Measurements from ENCODE around the gene TRIM8. TPM values are rescaled to one million over a fixed set of nuclear protein-coding genes. Genes with fewer than 3 reads are reported as not detected.

The TRIM8 gene
- total and polyA plus RNA-seq, 9 of the 15 experiments (the other 6 are each of a cell fraction or from before 2014, with no cell fraction given), result 1.7 to 26.0 (median 9.1) TPM

- TF ChIP-seq POU5F1 (IDR thresholded peaks at IDR 0.05; ENCODE audit: borderline replicate concordance, low read depth, low read length, partially characterized antibody), result no peak
- peak in 1 of 2 experiments; percentile 37; a peak in 1 of 4 replicates for TF ChIP-seq TRIM24 (IDR thresholded peaks at IDR 0.05)
- no peak for TF ChIP-seq NUFIP1 (IDR thresholded peaks at IDR 0.05; ENCODE audit: partially characterized antibody)
- TF ChIP-seq ESRRB (CRISPR knock-in tag; IDR thresholded peaks at IDR 0.05; ENCODE audit: borderline replicate concordance), result no peak
- TF ChIP-seq NCOA1 (IDR thresholded peaks at IDR 0.05; ENCODE audit: low read depth), result no peak; the same call in 1 of the 2 replicates
- TF ChIP-seq CCAR2 (IDR thresholded peaks at IDR 0.05; ENCODE audit: low read depth, low read length), result no peak
- peak; percentile 90 for TF ChIP-seq SPI1 (IDR thresholded peaks at IDR 0.05; ENCODE audit: borderline replicate concordance, low read depth, low read length)
- no peak for TF ChIP-seq NR0B1 (IDR thresholded peaks at IDR 0.05; ENCODE audit: partially characterized antibody)
- TF ChIP-seq CTCFL (IDR thresholded peaks at IDR 0.05; ENCODE audit: borderline replicate concordance, insufficient read depth, low read depth, low read length, poor library complexity, severe bottlenecking), result no peak
- no peak; a peak in 1 of 4 replicates for TF ChIP-seq TBL1XR1 (IDR thresholded peaks at IDR 0.05; ENCODE audit: low read length in 2 of 2)
- TF ChIP-seq ZFX (CRISPR knock-in tag; IDR thresholded peaks at IDR 0.05), result peak; percentile 91
- TF ChIP-seq RB1 (IDR thresholded peaks at IDR 0.05; ENCODE audit: low read depth), result peak; percentile 20; the same call in 1 of the 2 replicates
- peak in 1 of 2 experiments; percentile 13 for TF ChIP-seq E2F6 (IDR thresholded peaks at IDR 0.05; ENCODE audit: borderline replicate concordance in 1 of 2, extremely low read depth in 1 of 2, insufficient read depth in 1 of 2, insufficient read length in 1 of 2, low read depth in 1 of 2, low read length in 1 of 2, poor library complexity in 1 of 2, severe bottlenecking in 1 of 2)
- no peak for TF ChIP-seq FOXA1 (IDR thresholded peaks at IDR 0.05; ENCODE audit: borderline replicate concordance)
- TF ChIP-seq SRSF9 (IDR thresholded peaks at IDR 0.05; ENCODE audit: borderline replicate concordance, low read depth, low read length), result no peak
- TF ChIP-seq GATAD2A (IDR thresholded peaks at IDR 0.05), result peak; percentile 23; the same call in 1 of the 2 replicates
- TF ChIP-seq XRCC3 (IDR thresholded peaks at IDR 0.05), result no peak
- no peak for TF ChIP-seq MLLT1 (IDR thresholded peaks at IDR 0.05)
- TF ChIP-seq LARP7 (IDR thresholded peaks at IDR 0.05), result no peak
- no peak for TF ChIP-seq ZNF717 (CRISPR knock-in tag; IDR thresholded peaks at IDR 0.05)
- TF ChIP-seq KLF6 (CRISPR knock-in tag; IDR thresholded peaks at IDR 0.05; ENCODE audit: borderline replicate concordance), result no peak
- no peak for TF ChIP-seq HNRNPLL (IDR thresholded peaks at IDR 0.05; ENCODE audit: low read depth, low read length, poor library complexity, severe bottlenecking)
- TF ChIP-seq NFATC3 (IDR thresholded peaks at IDR 0.05), result no peak
Observed at GRCh38 chr10:102645741-102646609, 1.7 kb downstream of the TRIM8 start (continued).
